ENCODE data around the gene MTIF3. TPM values are rescaled to one million over a fixed set of nuclear protein-coding genes. Genes with fewer than 3 reads are reported as not detected.

MTIF3 gene

GRCh38 chr13:27391471-27391870 lies 58.9 kb downstream of the MTIF3 start:
- Histone ChIP-seq H3K36me3 (ENCODE audit: insufficient read depth, low read length) (no peaks in the 10 kb centered on the region), H3K4me3 (ENCODE audit: low read length) (no peak overlapping the region), H3K4me1 (ENCODE audit: control insufficient read depth, insufficient read depth, low read length) (no peaks in the 10 kb centered on the region), H3K4me2 (ENCODE audit: low read length) (no peak overlapping the region), H3K9me3 (replicated peaks; ENCODE audit: low read length) (no peaks in the 10 kb centered on the region), H3K27me3 (ENCODE audit: control insufficient read depth, insufficient read depth, low read length) (peaks cover 41% of the 10 kb centered on the region), H3K9ac (ENCODE audit: low read depth, low read length) (no peak overlapping the region)

DNA sequence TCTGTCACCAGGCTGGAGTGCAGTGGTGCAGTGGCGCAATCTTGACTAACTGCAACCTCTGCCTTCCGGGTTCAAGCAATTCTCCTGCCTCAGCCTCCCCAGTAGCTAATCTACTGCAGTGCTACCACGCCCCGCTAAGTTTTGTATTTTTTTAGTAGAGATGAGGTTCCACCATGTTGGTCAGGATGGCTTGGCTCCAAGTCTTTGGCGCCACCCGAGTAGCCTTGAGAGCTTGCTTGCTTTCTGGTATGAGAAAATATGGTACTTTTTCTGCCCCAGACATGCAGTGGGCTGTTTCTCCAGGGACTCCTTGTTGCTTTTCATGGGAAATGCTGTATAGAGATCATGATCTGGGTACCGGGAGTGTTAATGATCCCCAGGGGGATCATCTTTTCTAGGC lies 60.5 kb downstream of the MTIF3 start:
- peaks cover 37% of the 10 kb centered on the region for H3K27me3 ChIP-seq (ENCODE audit: control insufficient read depth, insufficient read depth, low read length)
- H3K4me1 ChIP-seq (ENCODE audit: control insufficient read depth, insufficient read depth, low read length), result no peaks in the 10 kb centered on the region
- H3K9ac ChIP-seq (ENCODE audit: low read depth, low read length), result no peak overlapping the region
- H3K4me2 ChIP-seq (ENCODE audit: low read length), result no peak overlapping the region
- no peaks in the 10 kb centered on the region for H3K36me3 ChIP-seq (ENCODE audit: insufficient read depth, low read length)
- no peak overlapping the region for H3K4me3 ChIP-seq (ENCODE audit: low read length)
- no peaks in the 10 kb centered on the region for H3K9me3 ChIP-seq (replicated peaks; ENCODE audit: low read length)

GRCh38 chr13:27388241-27388640 lies 62.1 kb downstream of the MTIF3 start:
- Histone ChIP-seq H3K9me3 (replicated peaks; ENCODE audit: low read length) (no peaks in the 10 kb centered on the region), H3K4me3 (ENCODE audit: low read length) (no peak overlapping the region), H3K36me3 (ENCODE audit: insufficient read depth, low read length) (no peaks in the 10 kb centered on the region), H3K4me2 (ENCODE audit: low read length) (no peak overlapping the region), H3K4me1 (ENCODE audit: control insufficient read depth, insufficient read depth, low read length) (no peaks in the 10 kb centered on the region), H3K9ac (ENCODE audit: low read depth, low read length) (no peak overlapping the region), H3K27me3 (ENCODE audit: control insufficient read depth, insufficient read depth, low read length) (peaks cover 43% of the 10 kb centered on the region)

Small RNA genes lying within 50 kb of the gene (small RNA-seq; reads per million reads assigned to genes)
- gene RNU6-63P, result not detected
- gene RNY1P1, result not detected

Data from skeletal muscle satellite cell (primary cell).